BJ (cell line): Measurements from ENCODE around the gene PRSS33. TPM values are rescaled to one million over a fixed set of nuclear protein-coding genes. Genes with fewer than 3 reads are reported as not detected.

ENCODE experiments used
- CTCF ChIA-PET: fragments of 350-600 bp; formaldehyde crosslinking; extraction: SDS; loops from one replicate; lab custom pipeline; 2021; ENCODE audit warnings: antibody characterized with exemption, inconsistent platforms; lab: Yijun Ruan, JAX
- POLR2A ChIA-PET: fragments of 300-600 bp; sonication (Branson Sonifier 250); formaldehyde crosslinking; extraction: SDS; loops from one replicate; lab custom pipeline; 2021; ENCODE audit warnings: antibody characterized with exemption; lab: Charles Lee
- DNase-seq: peaks from one replicate; pipeline ENCODE4 v3.0.0-alpha.2; 2011; ENCODE audit warnings: low read depth
- H3K27me3 ChIP-seq: 2 replicates; pipeline ENCODE4 v1.6.0; 2011; ENCODE audit warnings: low read length; ENCODE audit not compliant: control insufficient read depth, insufficient read depth
- H3K36me3 ChIP-seq: 2 replicates; pipeline ENCODE4 v1.5.1; 2011; ENCODE audit warnings: low read length; ENCODE audit not compliant: control insufficient read depth, insufficient read depth
- H3K4me3 ChIP-seq: 2 replicates; pipeline ENCODE4 v1.5.1; 2011; ENCODE audit warnings: low read depth, mild to moderate bottlenecking, control low read depth, low read length
- polyA minus RNA-seq: library from RNA; depleted of rRNA, polyadenylated mRNA; stranded (reverse); fragments of >200 nt; gene quantifications from 2 replicates; pipeline ENCODE4 v1.2.3, GENCODE V29; 2011; rRNA and poly(A)+ RNA removed
- polyA plus RNA-seq: library from polyadenylated mRNA; depleted of rRNA; stranded (reverse); fragments of >200 nt; gene quantifications from 2 replicates; pipeline ENCODE4 v1.2.3, GENCODE V29; 2011; rRNA removed
- TF ChIP-seq, protein P1 (sequence below): IDR thresholded peaks from 2 replicates; pipeline ENCODE4 v1.5.1; 2011; ENCODE audit warnings: low read depth, mild to moderate bottlenecking, control low read depth, inconsistent platforms, low read length, moderate library complexity; ENCODE audit not compliant: insufficient read depth

The PRSS33 gene, protein sequence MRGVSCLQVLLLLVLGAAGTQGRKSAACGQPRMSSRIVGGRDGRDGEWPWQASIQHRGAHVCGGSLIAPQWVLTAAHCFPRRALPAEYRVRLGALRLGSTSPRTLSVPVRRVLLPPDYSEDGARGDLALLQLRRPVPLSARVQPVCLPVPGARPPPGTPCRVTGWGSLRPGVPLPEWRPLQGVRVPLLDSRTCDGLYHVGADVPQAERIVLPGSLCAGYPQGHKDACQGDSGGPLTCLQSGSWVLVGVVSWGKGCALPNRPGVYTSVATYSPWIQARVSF
- polyA plus RNA-seq (not detected in 2 replicates), polyA minus RNA-seq (not detected in 2 replicates)

DNA sequence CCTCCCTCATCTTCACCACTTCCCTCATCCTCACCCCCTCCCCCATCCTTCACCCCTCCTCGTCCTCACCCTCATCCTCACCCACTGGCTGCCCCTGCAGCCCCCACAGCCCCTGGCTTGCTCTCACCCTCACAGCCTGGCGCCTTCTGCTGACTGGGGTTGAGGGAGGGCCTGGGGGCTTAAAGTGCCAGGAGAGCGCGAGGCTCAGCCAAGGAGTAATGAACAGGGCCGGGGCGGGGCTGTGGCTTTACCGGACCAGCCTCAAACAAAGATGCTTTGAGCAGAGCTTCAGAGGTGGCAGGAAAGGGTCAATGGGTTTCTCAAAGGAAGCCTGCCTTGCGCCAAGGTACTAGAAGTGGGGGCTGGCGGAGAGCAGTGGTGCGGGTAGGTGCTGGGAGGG lies at the start of gene PRSS33:
Gene PRSS33, minus strand, starts transcription at position 155 of the 400 bp plus-strand sequence. CDS start 1,013 bp downstream, outside the sequence.
- ChIA-PET POLR2A (no interaction called here), CTCF (no interaction called here)
- Histone ChIP-seq H3K4me3 (no peak within 1 kb of the TSS), H3K36me3 (no peaks in the 10 kb centered on the region), H3K27me3 (peaks cover 44% of the 10 kb centered on the region)
- TF ChIP-seq, protein P1, sequence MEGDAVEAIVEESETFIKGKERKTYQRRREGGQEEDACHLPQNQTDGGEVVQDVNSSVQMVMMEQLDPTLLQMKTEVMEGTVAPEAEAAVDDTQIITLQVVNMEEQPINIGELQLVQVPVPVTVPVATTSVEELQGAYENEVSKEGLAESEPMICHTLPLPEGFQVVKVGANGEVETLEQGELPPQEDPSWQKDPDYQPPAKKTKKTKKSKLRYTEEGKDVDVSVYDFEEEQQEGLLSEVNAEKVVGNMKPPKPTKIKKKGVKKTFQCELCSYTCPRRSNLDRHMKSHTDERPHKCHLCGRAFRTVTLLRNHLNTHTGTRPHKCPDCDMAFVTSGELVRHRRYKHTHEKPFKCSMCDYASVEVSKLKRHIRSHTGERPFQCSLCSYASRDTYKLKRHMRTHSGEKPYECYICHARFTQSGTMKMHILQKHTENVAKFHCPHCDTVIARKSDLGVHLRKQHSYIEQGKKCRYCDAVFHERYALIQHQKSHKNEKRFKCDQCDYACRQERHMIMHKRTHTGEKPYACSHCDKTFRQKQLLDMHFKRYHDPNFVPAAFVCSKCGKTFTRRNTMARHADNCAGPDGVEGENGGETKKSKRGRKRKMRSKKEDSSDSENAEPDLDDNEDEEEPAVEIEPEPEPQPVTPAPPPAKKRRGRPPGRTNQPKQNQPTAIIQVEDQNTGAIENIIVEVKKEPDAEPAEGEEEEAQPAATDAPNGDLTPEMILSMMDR, result no peak
- no peak for DNase-seq

DNA sequence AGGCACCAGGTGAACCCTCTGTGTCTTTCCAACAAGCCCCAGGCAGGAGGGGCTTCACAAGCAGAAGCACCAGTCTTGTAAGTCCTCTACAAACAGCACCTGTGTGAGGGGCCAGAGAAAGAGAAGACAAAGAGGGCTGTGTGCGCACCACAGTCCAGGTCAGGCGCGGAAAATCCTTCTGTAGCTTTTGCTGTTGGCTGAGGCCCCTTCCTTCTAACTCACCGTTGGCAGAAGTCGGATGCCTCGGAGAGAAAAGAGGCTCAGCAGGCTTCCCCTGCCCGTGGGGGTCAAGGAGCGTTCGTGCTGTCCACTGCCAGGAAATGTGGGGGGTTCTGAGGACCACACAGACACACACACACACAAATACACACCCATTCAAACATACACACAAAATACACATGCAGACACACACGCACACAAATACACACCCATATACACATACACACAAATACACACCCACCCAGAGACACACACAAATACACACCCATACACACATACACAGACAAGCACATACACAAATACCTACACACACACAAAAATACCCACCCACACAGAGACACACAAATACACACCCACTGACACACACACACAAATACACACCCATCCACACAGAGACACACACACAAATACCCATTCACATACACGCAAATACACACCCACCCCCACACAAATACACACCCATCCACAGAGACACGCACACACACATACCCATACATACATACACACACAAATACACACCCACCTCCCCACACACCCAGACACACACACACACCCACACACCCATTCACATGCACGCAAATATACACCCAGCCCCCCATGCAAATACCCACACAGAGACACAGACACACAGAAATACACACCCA lies 49.5 kb upstream of the PRSS33 start:
- CTCF ChIA-PET, result interaction anchor here (1.1 to 1.6 kb wide), 3 partner anchors 9 to 91 kb away, joined by 3 to 4 read pairs (median 4); no protein-coding TSS in a partner anchor

DNA sequence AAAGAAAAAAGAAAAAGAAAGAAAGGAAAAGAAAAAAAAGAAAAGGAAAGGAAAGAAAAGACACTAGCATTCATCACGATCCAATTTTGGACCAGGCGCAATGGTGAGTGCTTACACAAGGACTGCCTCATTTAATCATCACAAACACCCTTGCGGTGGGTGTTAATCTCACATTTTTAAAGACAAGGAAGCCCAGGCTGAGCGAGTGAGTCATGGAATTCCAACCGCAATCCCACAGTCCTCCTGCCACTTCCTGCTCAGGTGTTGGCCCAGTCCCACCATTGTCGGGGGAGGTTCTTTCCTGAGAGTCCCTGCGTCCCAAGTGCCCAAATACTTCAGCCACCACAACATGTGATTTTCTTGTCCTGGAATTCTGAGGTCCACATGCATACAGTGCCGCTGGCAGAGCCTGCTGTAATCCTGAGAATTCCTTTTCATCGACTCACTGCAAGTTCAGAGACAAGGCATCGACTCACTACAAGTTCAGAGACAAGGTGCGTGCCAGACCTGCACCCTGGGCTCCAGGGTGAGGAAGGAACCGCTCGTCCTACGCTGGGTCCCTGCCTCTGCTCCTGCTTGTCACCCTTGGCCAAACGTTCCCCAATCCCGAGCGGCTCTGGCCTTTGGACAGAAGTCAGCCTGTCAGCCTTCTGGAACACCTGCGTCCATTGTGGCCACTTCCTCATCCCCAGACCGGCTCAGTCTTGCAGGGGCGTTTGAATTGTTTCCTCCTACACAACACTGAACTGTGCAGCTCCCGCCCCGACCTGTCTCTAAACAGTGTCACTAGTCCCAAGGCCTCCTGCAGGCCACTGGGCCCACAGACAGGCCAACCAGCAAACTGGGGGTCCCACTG lies 48.5 kb upstream of the PRSS33 start:
- Histone ChIP-seq H3K36me3 (no peaks in the 10 kb centered on the region), H3K4me3 (no peak overlapping the region), H3K27me3 (peaks cover 12% of the 10 kb centered on the region)
- CTCF ChIA-PET, result interaction anchor here (1.1 to 1.6 kb wide), 3 partner anchors 10 to 92 kb away, joined by 3 to 4 read pairs (median 4); no protein-coding TSS in a partner anchor
- peak; percentile 98 for DNase-seq
- TF ChIP-seq, protein P1, result no peak
- POLR2A ChIA-PET, result no interaction called here

More for the DNA sequence above, 49.5 kb upstream of the PRSS33 start:
- Histone ChIP-seq H3K4me3 (no peak overlapping the region), H3K36me3 (no peaks in the 10 kb centered on the region), H3K27me3 (peaks cover 10% of the 10 kb centered on the region)
- TF ChIP-seq, protein P1, result no peak
- POLR2A ChIA-PET, result no interaction called here
- DNase-seq, result no peak

DNA sequence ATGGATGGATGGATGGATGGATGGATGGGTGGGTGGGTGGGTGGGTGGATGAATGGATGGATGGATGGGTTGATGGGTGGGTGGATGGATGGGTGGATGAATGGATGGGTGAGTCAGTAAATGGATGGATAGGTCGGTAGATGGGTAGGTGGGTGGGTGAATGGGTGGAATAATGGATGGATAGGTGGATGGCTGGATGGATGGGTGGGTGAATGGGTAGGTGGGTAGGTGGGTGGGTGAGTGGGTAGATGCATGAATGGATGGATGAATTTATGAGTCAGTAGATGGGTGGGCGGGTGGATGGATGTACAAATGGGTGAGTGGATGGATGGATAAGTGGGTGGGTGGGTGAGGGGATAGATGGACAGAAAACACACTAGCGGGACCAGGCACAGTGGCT lies 47.6 kb upstream of the PRSS33 start:
- no peaks in the 10 kb centered on the region for H3K36me3 ChIP-seq
- no peak for DNase-seq
- TF ChIP-seq, protein P1, result no peak
- CTCF ChIA-PET, result no interaction called here
- H3K4me3 ChIP-seq, result no peak overlapping the region
- POLR2A ChIA-PET, result no interaction called here
- peaks cover 20% of the 10 kb centered on the region for H3K27me3 ChIP-seq
